H1 (cell line): ENCODE results near the gene ZNF414. TPM values are rescaled to one million over a fixed set of nuclear protein-coding genes. Genes with fewer than 3 reads are reported as not detected.

Experiments used
- BCL11A ChIP-seq, 2 experiments: IDR thresholded peaks; one replicate each; pipeline ENCODE4 v1.6.1; 2011; ENCODE audit warnings: low read depth in 2 of 2, low read length in 2 of 2, mild to moderate bottlenecking in 2 of 2
- BRCA1 ChIP-seq: IDR thresholded peaks from 2 replicates; pipeline ENCODE4 v1.6.1; 2012; ENCODE audit warnings: low read depth, low read length, improper control_type of control experiment
- CHD7 ChIP-seq: fragments of 300-600 bp; sonication (generic); IDR thresholded peaks from 2 replicates; pipeline ENCODE4 v1.7.1; 2012; ENCODE audit warnings: low read length, moderate library complexity, mild to moderate bottlenecking, inconsistent platforms; ENCODE audit not compliant: insufficient replicate concordance
- JUN ChIP-seq: IDR thresholded peaks from 2 replicates; pipeline ENCODE4 v1.6.1; 2011; ENCODE audit warnings: low read depth, mild to moderate bottlenecking, improper control_type of control experiment, low read length
- POLR2A ChIP-seq, 2 experiments: IDR thresholded peaks; 1 replicate in 1 of 2; 2 replicates in 1 of 2; pipeline ENCODE4 v1.6.1; 2011; ENCODE audit warnings: low read depth in 2 of 2, low read length in 2 of 2, mild to moderate bottlenecking in 2 of 2; ENCODE audit errors: control extremely low read depth in 1 of 2
- RNF2 ChIP-seq: fragments of 200-900, 300-1000 bp; sonication (generic); IDR thresholded peaks from 2 replicates; pipeline ENCODE4 v1.7.1; 2016; ENCODE audit warnings: borderline replicate concordance, low read depth, mild to moderate bottlenecking, antibody characterized with exemption, low read length; ENCODE audit not compliant: poor library complexity, severe bottlenecking; ENCODE audit errors: missing control alignments
- polyA plus RNA-seq, 7 experiments: library from polyadenylated mRNA; depleted of rRNA in 3 of 7; stranded (reverse) in 5 of 7; unstranded in 2 of 7; fragments of >200 nt in 5 of 7; fragments of 200-250 nt in 2 of 7; gene quantifications; 1 replicate in 5 of 7; 2 replicates in 1 of 7; 4 replicates in 1 of 7; pipeline versions ENCODE4 v1.2.1 to v1.2.3, GENCODE V29; 2011 to 2013; ENCODE audit warnings: missing spikeins in 2 of 7, mixed read lengths in 2 of 7
- total RNA-seq: library from RNA; stranded (reverse); fragmentation: NEBNext Ultra II Directional; extraction: Animal tissue kit (Norgen Biotek cat#: 25700); gene quantifications from 2 replicates; pipeline ENCODE4 v1.2.1, GENCODE V29; 2021

The ZNF414 gene
- total and polyA plus RNA-seq, 2 of the 8 experiments (the other 6 are each of a cell fraction or from before 2014, with no cell fraction given): 9.7 to 26.8 TPM

GRCh38 chr19:8482696-8483095, 31.3 kb downstream of the ZNF414 start (continued):
- TF ChIP-seq BCL11A (IDR thresholded peaks at IDR 0.05; ENCODE audit: low read depth in 2 of 2, low read length in 2 of 2) (no peak), RNF2 (no peak), BRCA1 (no peak), POLR2A (IDR thresholded peaks at IDR 0.05; ENCODE audit: control extremely low read depth in 1 of 2, low read depth in 2 of 2, low read length in 2 of 2) (no peak), JUN (no peak), CHD7 (no peak)
